HL-60 (cell line): ENCODE measurements around the gene ZC3H4.
A peak's percentile ranks its signal among the peaks of the same experiment; 100 is the strongest.

Experiments
- DNase-seq, 2 experiments: peaks; one replicate each; pipeline ENCODE4 v3.0.0-alpha.2; 2010 to 2020; ENCODE audit warnings: low read depth in 1 of 2, low spot score in 1 of 2
- H3K27ac ChIP-seq: fragments of 250-450 bp; sonication (Bioruptor Pico); replicated peaks from 2 replicates; pipeline ENCODE4 v1.5.1; 2020; ENCODE audit warnings: mild to moderate bottlenecking, moderate library complexity
- H3K27me3 ChIP-seq: fragments of 250-450 bp; sonication (Bioruptor Pico); 2 replicates; pipeline ENCODE4 v1.5.1; 2021; ENCODE audit warnings: mild to moderate bottlenecking, moderate library complexity; ENCODE audit not compliant: insufficient read depth, poor library complexity, severe bottlenecking
- H3K4me3 ChIP-seq: replicated peaks from 2 replicates; pipeline ENCODE4 v1.5.1; 2011; ENCODE audit warnings: mild to moderate bottlenecking, control low read depth, low read length; ENCODE audit not compliant: insufficient read depth
- GABPA ChIP-seq: IDR thresholded peaks from 2 replicates; pipeline ENCODE4 v1.6.1; 2012; ENCODE audit warnings: low read depth
- POLR2AphosphoS5 ChIP-seq: IDR thresholded peaks from 2 replicates; pipeline ENCODE4 v1.6.1; 2012; ENCODE audit warnings: low read depth
- SPI1 ChIP-seq: IDR thresholded peaks from 2 replicates; pipeline ENCODE4 v1.6.1; 2012; ENCODE audit warnings: low read depth, mild to moderate bottlenecking, borderline replicate concordance
- TF ChIP-seq, protein P1 (sequence below): IDR thresholded peaks from one replicate; pipeline ENCODE4 v1.5.1; 2011; ENCODE audit warnings: low read length, control low read depth, inconsistent platforms; ENCODE audit not compliant: insufficient read depth
- TF ChIP-seq, protein P2 (sequence below): IDR thresholded peaks from 2 replicates; pipeline ENCODE4 v1.6.1; 2012; ENCODE audit warnings: low read depth; ENCODE audit not compliant: insufficient replicate concordance

ZC3H4 gene

DNA sequence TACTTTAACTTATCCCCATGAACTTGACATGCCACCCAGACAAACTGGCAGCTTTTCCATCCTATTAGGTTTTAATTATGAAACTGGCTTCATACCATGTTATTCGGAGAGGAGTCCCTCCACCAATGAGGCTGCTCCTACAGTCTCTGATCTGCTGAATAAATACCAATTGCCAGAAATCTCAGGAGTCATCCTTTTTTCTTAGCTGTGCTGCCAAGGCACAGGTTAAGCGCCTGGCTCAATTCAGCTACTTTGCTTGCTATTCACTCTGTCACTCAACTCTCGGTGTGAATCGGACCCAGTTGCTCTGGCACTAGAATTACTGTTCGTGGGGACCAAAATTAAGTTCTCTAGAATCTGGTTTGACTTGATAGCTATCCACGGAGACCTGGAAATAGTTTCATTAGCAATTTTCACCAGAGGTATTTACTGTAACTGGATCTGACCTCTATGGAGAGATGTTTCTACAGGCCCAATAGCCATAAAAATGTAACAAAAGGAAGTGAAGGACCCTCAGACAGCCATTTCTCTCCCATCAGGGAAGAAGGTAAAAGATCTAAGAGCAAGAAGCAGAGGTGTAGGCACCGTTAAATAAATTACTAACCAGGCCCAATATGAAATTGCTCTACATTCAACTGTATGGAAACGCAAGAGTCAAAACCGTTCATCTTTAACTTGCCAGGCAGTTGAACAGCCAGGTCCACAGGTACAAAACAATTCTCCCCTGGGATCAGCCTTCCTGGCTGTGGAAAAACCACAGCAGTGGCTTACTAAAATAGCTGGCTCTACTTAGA, 5.4 kb downstream of the ZC3H4 start:
- H3K27ac ChIP-seq: peak overlapping the region; percentile 99

DNA sequence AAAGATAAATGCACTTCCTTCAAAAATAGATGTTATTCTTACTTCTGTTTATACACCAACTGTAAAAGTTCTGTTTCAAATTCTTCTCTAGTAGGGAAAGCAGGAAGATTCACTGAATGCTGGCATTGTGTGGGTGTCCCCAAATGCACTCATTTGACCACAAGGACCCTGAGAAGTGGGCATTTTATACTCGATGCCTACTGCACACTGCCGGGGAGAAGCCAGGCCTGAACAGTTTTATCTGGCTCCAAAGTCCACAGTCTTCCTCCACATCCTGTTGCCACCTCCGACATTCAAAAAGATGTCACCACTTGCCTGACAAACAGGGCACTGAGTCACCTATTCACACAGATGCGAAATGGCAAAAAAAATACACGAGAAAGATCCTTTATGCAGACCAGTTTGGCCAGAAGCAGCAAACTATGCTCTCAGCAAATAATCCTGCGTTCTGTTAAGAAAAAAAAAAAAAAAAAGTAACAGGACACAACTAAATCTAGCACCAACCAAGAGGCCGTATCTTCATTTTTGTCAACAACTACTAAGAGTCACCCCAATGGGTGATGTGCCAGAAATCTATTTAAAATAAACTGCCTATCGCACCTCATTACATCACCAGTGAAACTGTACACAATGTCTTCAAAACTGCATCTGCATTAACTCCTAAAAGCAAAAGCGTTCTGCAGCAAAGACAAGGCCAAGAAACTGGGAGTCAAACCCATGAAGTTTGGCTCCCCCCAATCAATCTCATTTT, 6.2 kb downstream of the ZC3H4 start:
- Histone ChIP-seq H3K27ac (peak overlapping the region; percentile 99), H3K4me3 (no peak overlapping the region), H3K27me3 (no peaks in the 10 kb centered on the region)
- DNase-seq: peak in 1 of 2 experiments; percentile 22
- TF ChIP-seq SPI1 (peak; percentile 23; the same call in 1 of the 2 replicates), POLR2AphosphoS5 (no peak), GABPA (no peak)
- TF ChIP-seq, protein P1, sequence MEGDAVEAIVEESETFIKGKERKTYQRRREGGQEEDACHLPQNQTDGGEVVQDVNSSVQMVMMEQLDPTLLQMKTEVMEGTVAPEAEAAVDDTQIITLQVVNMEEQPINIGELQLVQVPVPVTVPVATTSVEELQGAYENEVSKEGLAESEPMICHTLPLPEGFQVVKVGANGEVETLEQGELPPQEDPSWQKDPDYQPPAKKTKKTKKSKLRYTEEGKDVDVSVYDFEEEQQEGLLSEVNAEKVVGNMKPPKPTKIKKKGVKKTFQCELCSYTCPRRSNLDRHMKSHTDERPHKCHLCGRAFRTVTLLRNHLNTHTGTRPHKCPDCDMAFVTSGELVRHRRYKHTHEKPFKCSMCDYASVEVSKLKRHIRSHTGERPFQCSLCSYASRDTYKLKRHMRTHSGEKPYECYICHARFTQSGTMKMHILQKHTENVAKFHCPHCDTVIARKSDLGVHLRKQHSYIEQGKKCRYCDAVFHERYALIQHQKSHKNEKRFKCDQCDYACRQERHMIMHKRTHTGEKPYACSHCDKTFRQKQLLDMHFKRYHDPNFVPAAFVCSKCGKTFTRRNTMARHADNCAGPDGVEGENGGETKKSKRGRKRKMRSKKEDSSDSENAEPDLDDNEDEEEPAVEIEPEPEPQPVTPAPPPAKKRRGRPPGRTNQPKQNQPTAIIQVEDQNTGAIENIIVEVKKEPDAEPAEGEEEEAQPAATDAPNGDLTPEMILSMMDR: no peak
- TF ChIP-seq, protein P2, sequence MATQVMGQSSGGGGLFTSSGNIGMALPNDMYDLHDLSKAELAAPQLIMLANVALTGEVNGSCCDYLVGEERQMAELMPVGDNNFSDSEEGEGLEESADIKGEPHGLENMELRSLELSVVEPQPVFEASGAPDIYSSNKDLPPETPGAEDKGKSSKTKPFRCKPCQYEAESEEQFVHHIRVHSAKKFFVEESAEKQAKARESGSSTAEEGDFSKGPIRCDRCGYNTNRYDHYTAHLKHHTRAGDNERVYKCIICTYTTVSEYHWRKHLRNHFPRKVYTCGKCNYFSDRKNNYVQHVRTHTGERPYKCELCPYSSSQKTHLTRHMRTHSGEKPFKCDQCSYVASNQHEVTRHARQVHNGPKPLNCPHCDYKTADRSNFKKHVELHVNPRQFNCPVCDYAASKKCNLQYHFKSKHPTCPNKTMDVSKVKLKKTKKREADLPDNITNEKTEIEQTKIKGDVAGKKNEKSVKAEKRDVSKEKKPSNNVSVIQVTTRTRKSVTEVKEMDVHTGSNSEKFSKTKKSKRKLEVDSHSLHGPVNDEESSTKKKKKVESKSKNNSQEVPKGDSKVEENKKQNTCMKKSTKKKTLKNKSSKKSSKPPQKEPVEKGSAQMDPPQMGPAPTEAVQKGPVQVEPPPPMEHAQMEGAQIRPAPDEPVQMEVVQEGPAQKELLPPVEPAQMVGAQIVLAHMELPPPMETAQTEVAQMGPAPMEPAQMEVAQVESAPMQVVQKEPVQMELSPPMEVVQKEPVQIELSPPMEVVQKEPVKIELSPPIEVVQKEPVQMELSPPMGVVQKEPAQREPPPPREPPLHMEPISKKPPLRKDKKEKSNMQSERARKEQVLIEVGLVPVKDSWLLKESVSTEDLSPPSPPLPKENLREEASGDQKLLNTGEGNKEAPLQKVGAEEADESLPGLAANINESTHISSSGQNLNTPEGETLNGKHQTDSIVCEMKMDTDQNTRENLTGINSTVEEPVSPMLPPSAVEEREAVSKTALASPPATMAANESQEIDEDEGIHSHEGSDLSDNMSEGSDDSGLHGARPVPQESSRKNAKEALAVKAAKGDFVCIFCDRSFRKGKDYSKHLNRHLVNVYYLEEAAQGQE: no peak

More for the DNA sequence above, 5.4 kb downstream of the ZC3H4 start:
- no peak for DNase-seq
- no peaks in the 10 kb centered on the region for H3K27me3 ChIP-seq
- H3K4me3 ChIP-seq: no peak overlapping the region
- TF ChIP-seq, protein P1: no peak
- TF ChIP-seq, protein P2: no peak
- TF ChIP-seq POLR2AphosphoS5 (no peak), SPI1 (no peak), GABPA (no peak)

DNA sequence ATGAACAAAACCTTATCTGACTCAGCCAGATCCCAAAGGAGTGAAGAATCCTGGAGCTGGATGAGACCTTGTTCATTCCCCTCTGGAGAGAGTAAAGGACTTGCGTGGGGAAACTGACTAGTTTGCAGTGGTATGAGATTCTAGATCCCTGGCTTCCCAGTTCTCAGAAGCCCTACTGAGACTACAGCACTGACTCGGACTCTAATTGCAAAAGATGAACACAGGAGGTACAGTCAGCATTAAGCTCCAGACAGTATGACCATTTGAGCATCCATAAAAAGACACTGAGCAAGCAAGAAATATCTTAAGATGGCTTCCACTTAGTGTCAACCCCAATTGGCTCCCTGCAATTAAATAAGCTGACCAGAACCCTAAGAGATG, 6.8 kb downstream of the ZC3H4 start:
- peak overlapping the region; percentile 99 for H3K27ac ChIP-seq
- no peak for DNase-seq
- H3K4me3 ChIP-seq: no peak overlapping the region
- H3K27me3 ChIP-seq: no peaks in the 10 kb centered on the region
- TF ChIP-seq SPI1 (no peak; the same call in 1 of the 2 replicates), POLR2AphosphoS5 (no peak), GABPA (no peak)
- TF ChIP-seq, protein P1: no peak
